HG02938 (cell line): ENCODE results near the gene RPL27A.
A peak's percentile ranks its signal among the peaks of the same experiment; 100 is the strongest.

Source experiments
- ATAC-seq: cut with Tn5 transposase; IDR thresholded peaks from one replicate; pipeline ENCODE4 v1.9.1; 2021; ENCODE audit warnings: mild to moderate bottlenecking, moderate library complexity; ENCODE audit not compliant: unreplicated experiment

RPL27A gene

GRCh38 chr11:8720352-8720751 lies 37.8 kb downstream of the RPL27A start:
- ATAC-seq = no peak

GRCh38 chr11:8720868-8721608 lies 38.4 kb downstream of the RPL27A start:
- no peak for ATAC-seq

GRCh38 chr11:8721609-8722500 lies 39.3 kb downstream of the RPL27A start:
- no peak for ATAC-seq

- ATAC-seq = no peak
These were observed 40.2 kb downstream of the RPL27A start for GRCh38 chr11:8722809-8723208.

- no peak for ATAC-seq
These were observed 41.1 kb downstream of the RPL27A start for GRCh38 chr11:8723711-8724110.

- ATAC-seq = no peak
These were observed 42.1 kb downstream of the RPL27A start for GRCh38 chr11:8724682-8725081.

GRCh38 chr11:8726395-8726794 lies 43.8 kb downstream of the RPL27A start:
- ATAC-seq = no peak

GRCh38 chr11:8728563-8728962 lies 46.0 kb downstream of the RPL27A start:
- ATAC-seq = no peak

- no peak for ATAC-seq
These were observed 46.5 kb downstream of the RPL27A start for GRCh38 chr11:8729067-8729466.

- ATAC-seq = no peak
These were observed 47.5 kb downstream of the RPL27A start for GRCh38 chr11:8729837-8730696.

- ATAC-seq = no peak
These were observed 48.1 kb downstream of the RPL27A start for GRCh38 chr11:8730697-8731020.

- ATAC-seq = no peak
These were observed 49.2 kb downstream of the RPL27A start for GRCh38 chr11:8731647-8732323.

GRCh38 chr11:8732324-8732670 lies 49.7 kb downstream of the RPL27A start:
- peak; percentile 67 for ATAC-seq

GRCh38 chr11:8732748-8733241 lies 50.2 kb downstream of the RPL27A start:
- ATAC-seq = no peak

- no peak for ATAC-seq
These were observed 51.3 kb downstream of the RPL27A start for GRCh38 chr11:8733852-8734251.

GRCh38 chr11:8735094-8735493 lies 52.5 kb downstream of the RPL27A start:
- ATAC-seq = no peak

- ATAC-seq = no peak
These were observed 56.8 kb downstream of the RPL27A start for GRCh38 chr11:8739309-8739793.
